Gastroesophageal sphincter (tissue), 3 donors: ENCODE measurements around the gene MORF4L1.

Experiments used
- EP300 ChIP-seq: sonication (generic); formaldehyde crosslinking; IDR thresholded peaks from one replicate; pipeline ENCODE4 v1.6.1; 2017; ENCODE audit warnings: antibody characterized with exemption, mild to moderate bottlenecking
- POLR2A ChIP-seq, 2 donors: fragments of 450-650 bp; IDR thresholded peaks; one replicate each; pipeline ENCODE4 v1.6.1; 2017; ENCODE audit warnings: antibody characterized with exemption in 2 of 2, mild to moderate bottlenecking in 2 of 2, moderate library complexity in 1 of 2
- POLR2AphosphoS5 ChIP-seq: sonication (generic); formaldehyde crosslinking; IDR thresholded peaks from one replicate; pipeline ENCODE4 v1.6.1; 2017; ENCODE audit warnings: antibody characterized with exemption
- TF ChIP-seq, protein P1 (sequence below), 4 experiments: fragments of 200-600 bp in 2 of 4; fragments of 450-650 bp in 2 of 4; sonication (generic) in 1 of 4; IDR thresholded peaks; one replicate each; pipeline ENCODE4 v1.5.1; 2017 to 2019; ENCODE audit warnings: antibody characterized with exemption in 4 of 4, mild to moderate bottlenecking in 2 of 4, moderate library complexity in 2 of 4

DNA sequence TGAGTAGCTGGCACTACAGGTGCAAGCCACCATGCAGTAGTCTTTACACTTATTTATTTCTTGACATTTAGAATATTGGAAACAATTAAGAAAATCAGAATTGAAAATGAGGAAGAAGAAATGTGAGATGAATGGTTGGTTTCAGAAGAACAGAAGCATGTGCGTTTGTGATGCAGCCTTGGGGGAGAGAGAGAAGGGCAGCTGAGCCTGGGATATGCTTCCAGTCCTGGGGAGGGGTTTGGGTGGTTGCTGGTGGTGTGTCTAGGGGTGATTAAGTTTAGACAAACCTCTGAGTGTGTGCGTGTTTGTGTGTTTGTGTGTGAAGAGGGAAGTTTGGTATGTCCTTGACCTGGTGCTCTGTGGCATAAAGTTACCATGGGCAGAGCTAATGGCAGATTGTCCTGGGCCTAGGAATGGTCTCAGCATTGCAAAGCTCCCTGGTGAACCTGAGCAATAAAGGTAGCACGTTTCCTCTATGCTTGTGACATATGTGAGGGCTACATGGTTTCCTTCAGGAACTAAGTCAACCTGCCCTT, 36.5 kb downstream of the MORF4L1 start:
- no peak for TF ChIP-seq POLR2AphosphoS5
- TF ChIP-seq, protein P1, sequence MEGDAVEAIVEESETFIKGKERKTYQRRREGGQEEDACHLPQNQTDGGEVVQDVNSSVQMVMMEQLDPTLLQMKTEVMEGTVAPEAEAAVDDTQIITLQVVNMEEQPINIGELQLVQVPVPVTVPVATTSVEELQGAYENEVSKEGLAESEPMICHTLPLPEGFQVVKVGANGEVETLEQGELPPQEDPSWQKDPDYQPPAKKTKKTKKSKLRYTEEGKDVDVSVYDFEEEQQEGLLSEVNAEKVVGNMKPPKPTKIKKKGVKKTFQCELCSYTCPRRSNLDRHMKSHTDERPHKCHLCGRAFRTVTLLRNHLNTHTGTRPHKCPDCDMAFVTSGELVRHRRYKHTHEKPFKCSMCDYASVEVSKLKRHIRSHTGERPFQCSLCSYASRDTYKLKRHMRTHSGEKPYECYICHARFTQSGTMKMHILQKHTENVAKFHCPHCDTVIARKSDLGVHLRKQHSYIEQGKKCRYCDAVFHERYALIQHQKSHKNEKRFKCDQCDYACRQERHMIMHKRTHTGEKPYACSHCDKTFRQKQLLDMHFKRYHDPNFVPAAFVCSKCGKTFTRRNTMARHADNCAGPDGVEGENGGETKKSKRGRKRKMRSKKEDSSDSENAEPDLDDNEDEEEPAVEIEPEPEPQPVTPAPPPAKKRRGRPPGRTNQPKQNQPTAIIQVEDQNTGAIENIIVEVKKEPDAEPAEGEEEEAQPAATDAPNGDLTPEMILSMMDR (IDR thresholded peaks at IDR 0.05) = no peak
- no peak for TF ChIP-seq EP300
- TF ChIP-seq POLR2A (IDR thresholded peaks at IDR 0.05) = no peak
